Measurements from ENCODE around the gene FOXL1. TPM values are rescaled to one million over a fixed set of nuclear protein-coding genes. Genes with fewer than 3 reads are reported as not detected.
A peak's percentile ranks its signal among the peaks of the same experiment; 100 is the strongest.

Gene FOXL1
- total RNA-seq, 4 donors from 2014 or later = 0.52 to 0.83 (median 0.69) TPM

- Histone ChIP-seq H3K4me1 (peaks cover 0 to 4% (median 2%) of the 10 kb centered on the region in 4 donors), H3K27ac (replicated peaks in 1 of 4) (no peak overlapping the region), H3K9me3 (no peaks in the 10 kb centered on the region), H3K36me3 (no peaks in the 10 kb centered on the region), H3K27me3 (peaks cover 0 to 77% (median 0%) of the 10 kb centered on the region in 4 donors), H3K4me3 (no peak overlapping the region)
- no peak for DNase-seq (ENCODE audit: extremely low spot score)
- WGBS = 100% methylated on average over 2 of the region's 18 CpGs
- intact Hi-C loops (cut with DNase I) = no loop called here
- TF ChIP-seq POLR2AphosphoS5 (IDR thresholded peaks at IDR 0.05) (no peak), POLR2A (IDR thresholded peaks at IDR 0.05; ENCODE audit: low read depth) (no peak), EP300 (IDR thresholded peaks at IDR 0.05) (no peak), CTCF (IDR thresholded peaks at IDR 0.05) (no peak)
These were observed 32.6 kb downstream of the FOXL1 start for GRCh38 chr16:86610779-86611524.

GRCh38 chr16:86611525-86611855 lies 33.1 kb downstream of the FOXL1 start:
- Histone ChIP-seq H3K27me3 (peaks cover 0 to 76% (median 0%) of the 10 kb centered on the region in 4 donors), H3K27ac (replicated peaks in 1 of 4) (no peak overlapping the region), H3K4me1 (peaks cover 0 to 4% (median 2%) of the 10 kb centered on the region in 4 donors), H3K4me3 (no peak overlapping the region), H3K9me3 (no peaks in the 10 kb centered on the region), H3K36me3 (no peaks in the 10 kb centered on the region)
- peak in 1 of 2 donors; percentile 13 for TF ChIP-seq POLR2AphosphoS5 (IDR thresholded peaks at IDR 0.05)
- TF ChIP-seq EP300 (IDR thresholded peaks at IDR 0.05) = no peak
- no peak for DNase-seq (ENCODE audit: extremely low spot score)
- WGBS = 51% methylated on average over 5 of the region's 7 CpGs
- intact Hi-C loops (cut with DNase I) = no loop called here

DNA sequence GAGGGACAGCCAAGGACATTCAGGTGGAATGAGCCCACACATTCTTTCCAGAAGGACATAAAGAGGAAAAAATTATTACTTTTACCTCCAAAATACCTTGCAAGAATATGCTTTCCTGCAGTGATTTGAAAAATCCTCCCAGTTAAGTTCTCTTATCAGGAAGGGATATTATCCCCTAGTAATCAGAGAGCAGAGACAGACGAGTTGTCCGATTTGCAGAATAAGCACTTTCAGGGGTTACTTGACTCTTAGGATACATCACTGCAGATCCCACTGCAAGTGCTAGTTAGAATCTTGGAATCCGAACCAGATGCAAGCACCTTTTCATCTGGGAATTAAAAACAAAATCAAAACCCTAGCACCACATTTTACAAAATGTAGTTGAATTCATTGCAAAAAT lies 33.6 kb downstream of the FOXL1 start:
- Histone ChIP-seq H3K9me3 (no peaks in the 10 kb centered on the region), H3K36me3 (no peaks in the 10 kb centered on the region), H3K27me3 (peaks cover 0 to 73% (median 0%) of the 10 kb centered on the region in 4 donors), H3K4me3 (no peak overlapping the region), H3K27ac (replicated peaks in 1 of 4) (no peak overlapping the region), H3K4me1 (peaks cover 0 to 4% (median 2%) of the 10 kb centered on the region in 4 donors)
- intact Hi-C loops (cut with DNase I) = no loop called here
- 69% methylated on average over 3 of the region's 3 CpGs for WGBS
- TF ChIP-seq EP300 (IDR thresholded peaks at IDR 0.05) (no peak), POLR2A (IDR thresholded peaks at IDR 0.05; ENCODE audit: low read depth) (no peak), CTCF (IDR thresholded peaks at IDR 0.05) (no peak), POLR2AphosphoS5 (IDR thresholded peaks at IDR 0.05) (no peak)
- no peak for DNase-seq (ENCODE audit: extremely low spot score)

DNA sequence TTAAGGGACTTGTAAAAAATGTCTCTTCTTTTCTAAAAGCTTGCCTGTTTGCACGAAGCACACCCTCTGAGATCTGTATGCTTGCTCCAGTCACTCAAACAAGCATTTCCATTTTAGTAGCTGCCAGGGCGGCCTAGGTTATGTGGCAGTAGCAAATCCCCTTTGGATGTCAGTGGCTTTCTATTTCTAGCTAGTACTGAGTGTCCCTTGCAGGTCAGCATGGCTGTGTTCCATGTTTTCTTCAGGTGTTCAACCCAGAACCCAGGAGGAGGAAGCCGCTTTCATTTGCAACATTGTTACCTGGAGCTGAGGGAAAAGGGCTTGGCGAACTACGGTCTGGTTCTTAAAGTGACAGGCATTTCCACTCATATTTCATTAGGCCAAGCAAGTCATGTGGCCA lies 36.4 kb downstream of the FOXL1 start:
- TF ChIP-seq CTCF (IDR thresholded peaks at IDR 0.05) (no peak), POLR2AphosphoS5 (IDR thresholded peaks at IDR 0.05) (no peak), POLR2A (IDR thresholded peaks at IDR 0.05; ENCODE audit: low read depth) (no peak), EP300 (IDR thresholded peaks at IDR 0.05) (no peak)
- Histone ChIP-seq H3K9me3 (no peaks in the 10 kb centered on the region), H3K36me3 (no peaks in the 10 kb centered on the region), H3K4me3 (no peak overlapping the region), H3K27ac (replicated peaks in 1 of 4) (no peak overlapping the region), H3K27me3 (peaks cover 0 to 68% (median 0%) of the 10 kb centered on the region in 4 donors), H3K4me1 (peaks cover 0 to 4% (median 2%) of the 10 kb centered on the region in 4 donors)
- WGBS = 55% methylated on average over 5 of the region's 5 CpGs
- DNase-seq (ENCODE audit: extremely low spot score) = no peak
- intact Hi-C loops (cut with DNase I) = no loop called here

- intact Hi-C loops (cut with DNase I) = no loop called here
- Histone ChIP-seq H3K4me1 (no peaks in the 10 kb centered on the region), H3K4me3 (no peak overlapping the region), H3K36me3 (no peaks in the 10 kb centered on the region), H3K27ac (replicated peaks in 1 of 4) (no peak overlapping the region), H3K27me3 (peaks cover 0 to 67% (median 0%) of the 10 kb centered on the region in 4 donors), H3K9me3 (no peaks in the 10 kb centered on the region)
- no peak for TF ChIP-seq POLR2A (IDR thresholded peaks at IDR 0.05; ENCODE audit: low read depth)
- TF ChIP-seq CTCF (IDR thresholded peaks at IDR 0.05) = no peak
- TF ChIP-seq POLR2AphosphoS5 (IDR thresholded peaks at IDR 0.05) = no peak
- no peak for TF ChIP-seq EP300 (IDR thresholded peaks at IDR 0.05)
- no peak for DNase-seq (ENCODE audit: extremely low spot score)
- 72% methylated on average over 5 of the region's 5 CpGs for WGBS
These were observed 38.6 kb downstream of the FOXL1 start for GRCh38 chr16:86616906-86617305.

Measured in esophagus muscularis mucosa (tissue), 4 donors.